Umbilical cord (tissue), 2 donors: ENCODE data around the gene CFAP20DC. TPM values are rescaled to one million over a fixed set of nuclear protein-coding genes. Genes with fewer than 3 reads are reported as not detected.
"Not testable (repeated sequence)": the region's sequence is repeated elsewhere in the genome, so short reads cannot be mapped to it uniquely, and the experiment has no call there.

Source experiments
- DNase-seq: peaks from one replicate; pipeline ENCODE4 v3.0.0-alpha.2; 2015; ENCODE audit warnings: low spot score
- total RNA-seq: library from RNA; depleted of rRNA; stranded (reverse); fragments of >200 nt; gene quantifications from one replicate; pipeline ENCODE4 v1.2.3, GENCODE V29; 2014; ENCODE audit warnings: low replicate concordance; ENCODE audit not compliant: insufficient read depth

CFAP20DC gene
- total RNA-seq, 1 donor from 2014 or later: 9.4 TPM

- not testable (repeated sequence) for DNase-seq
These were observed 353.0 kb downstream of the CFAP20DC start for GRCh38 chr3:58696813-58697212.

DNA sequence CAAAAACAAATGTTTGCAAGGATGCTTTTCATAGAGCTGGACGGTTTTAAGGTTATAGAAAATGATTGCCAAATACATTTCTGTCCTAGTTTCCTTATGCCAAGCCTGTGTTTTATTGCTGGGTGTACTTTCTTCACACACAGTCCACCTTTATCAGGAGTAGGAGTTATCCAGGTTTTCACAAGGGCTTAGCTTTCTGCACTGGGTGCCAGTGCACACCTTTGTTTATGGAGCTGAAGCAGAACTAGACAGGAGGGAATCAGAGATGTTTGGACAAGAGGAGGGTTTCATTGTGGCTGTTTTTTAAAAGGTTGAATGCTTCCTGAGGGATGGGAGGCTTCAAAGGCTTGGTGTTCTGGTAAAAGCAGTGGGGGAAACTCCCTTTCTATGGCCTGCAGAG lies 353.7 kb downstream of the CFAP20DC start:
- no peak for DNase-seq

DNA sequence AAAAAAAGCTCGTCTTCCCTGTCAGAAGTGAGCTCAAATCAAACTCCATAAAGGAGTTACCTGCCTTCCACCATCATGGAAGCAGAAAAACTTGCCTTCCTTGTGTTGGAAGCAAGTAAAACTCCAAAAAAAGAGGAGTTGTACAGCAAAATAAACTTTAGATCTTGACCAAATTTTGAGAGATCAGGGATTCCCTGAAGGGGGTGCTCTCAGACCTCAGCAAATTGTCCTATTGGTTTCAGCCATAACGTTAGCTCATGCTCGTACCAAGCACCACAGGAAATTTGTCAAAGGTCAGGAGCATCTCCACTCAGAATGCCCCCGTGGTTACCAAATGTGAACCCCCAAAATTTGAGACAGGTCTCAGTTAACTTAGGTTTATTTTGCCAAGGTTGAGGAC lies 354.5 kb downstream of the CFAP20DC start:
- DNase-seq: not testable (repeated sequence)

- no peak for DNase-seq
These were observed 355.6 kb downstream of the CFAP20DC start for GRCh38 chr3:58693940-58694850.

GRCh38 chr3:58692484-58692883 lies 357.3 kb downstream of the CFAP20DC start:
- DNase-seq: no peak
